Hepatic stellate cell (primary cell): ENCODE measurements around the gene GTPBP3.
A peak's percentile ranks its signal among the peaks of the same experiment; 100 is the strongest.
"Not testable (repeated sequence)": the region's sequence is repeated elsewhere in the genome, so short reads cannot be mapped to it uniquely, and the experiment has no call there.

Experiments used
- DNase-seq: peaks from one replicate; pipeline ENCODE4 v3.0.0; 2011; ENCODE audit warnings: low spot score

Gene GTPBP3, protein sequence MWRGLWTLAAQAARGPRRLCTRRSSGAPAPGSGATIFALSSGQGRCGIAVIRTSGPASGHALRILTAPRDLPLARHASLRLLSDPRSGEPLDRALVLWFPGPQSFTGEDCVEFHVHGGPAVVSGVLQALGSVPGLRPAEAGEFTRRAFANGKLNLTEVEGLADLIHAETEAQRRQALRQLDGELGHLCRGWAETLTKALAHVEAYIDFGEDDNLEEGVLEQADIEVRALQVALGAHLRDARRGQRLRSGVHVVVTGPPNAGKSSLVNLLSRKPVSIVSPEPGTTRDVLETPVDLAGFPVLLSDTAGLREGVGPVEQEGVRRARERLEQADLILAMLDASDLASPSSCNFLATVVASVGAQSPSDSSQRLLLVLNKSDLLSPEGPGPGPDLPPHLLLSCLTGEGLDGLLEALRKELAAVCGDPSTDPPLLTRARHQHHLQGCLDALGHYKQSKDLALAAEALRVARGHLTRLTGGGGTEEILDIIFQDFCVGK

DNA sequence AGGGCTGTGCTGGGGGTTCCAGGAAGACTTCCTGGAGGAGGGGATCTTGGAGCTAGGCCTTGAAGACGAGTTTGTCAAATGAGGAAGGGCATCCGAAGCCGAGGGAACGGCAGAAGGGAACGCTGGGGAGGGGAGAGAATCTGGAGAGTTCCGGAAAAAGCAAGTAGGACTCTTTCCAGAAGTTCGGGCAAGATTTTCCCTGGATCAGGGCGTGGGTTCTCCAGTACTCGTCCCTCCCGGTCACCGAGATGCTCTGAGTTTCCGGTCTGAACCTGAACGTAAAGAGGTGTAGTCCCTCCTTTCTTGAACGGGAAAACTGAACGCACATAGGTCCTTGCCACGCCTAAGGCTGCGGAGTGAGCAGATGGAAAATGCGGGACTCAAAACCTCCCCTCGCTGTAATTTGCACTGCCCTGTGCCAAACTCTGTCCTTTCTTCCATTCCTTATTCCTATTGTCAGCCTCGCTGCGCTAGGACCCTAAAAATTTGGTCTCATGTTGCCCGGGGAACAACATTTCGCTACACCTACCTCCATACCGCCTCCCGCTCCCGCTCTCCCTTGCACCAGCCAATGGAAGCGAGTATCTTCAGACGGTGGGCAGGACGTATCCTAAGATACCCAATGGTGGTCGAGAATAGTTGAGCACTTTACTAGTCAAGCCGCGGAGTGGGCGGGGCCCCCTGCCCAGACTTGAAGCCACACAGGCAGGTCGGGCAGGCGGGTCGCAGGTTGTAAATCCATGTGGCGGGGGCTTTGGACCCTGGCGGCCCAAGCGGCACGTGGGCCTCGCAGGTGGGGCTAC, at the start of gene GTPBP3:
GTPBP3 (plus strand) TSS at position 682 of the 803 bp plus-strand sequence; CDS start at position 741, 59 bp downstream.
- peak; percentile 99 for DNase-seq

DNA sequence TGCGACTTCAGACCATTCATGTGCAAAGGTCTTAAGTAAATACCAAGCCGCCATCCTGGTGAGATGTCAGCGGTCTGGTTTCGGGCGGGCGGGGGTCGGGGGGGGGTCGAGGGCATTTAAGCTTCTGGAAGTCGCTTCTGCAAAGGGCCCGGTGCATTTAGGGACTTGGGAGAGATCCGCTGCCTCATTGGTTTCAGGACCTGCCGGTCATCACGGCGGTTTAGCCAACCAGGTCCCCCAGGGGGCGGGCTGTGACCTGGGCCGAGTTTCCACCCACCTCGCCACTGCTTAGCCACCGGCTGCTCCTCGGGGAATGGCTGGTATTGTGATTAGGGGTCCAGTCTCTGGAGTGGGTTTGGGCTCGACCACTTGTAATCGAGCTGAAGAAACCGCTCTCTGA, 47.9 kb upstream of the GTPBP3 start:
- peak; percentile 99 for DNase-seq

DNA sequence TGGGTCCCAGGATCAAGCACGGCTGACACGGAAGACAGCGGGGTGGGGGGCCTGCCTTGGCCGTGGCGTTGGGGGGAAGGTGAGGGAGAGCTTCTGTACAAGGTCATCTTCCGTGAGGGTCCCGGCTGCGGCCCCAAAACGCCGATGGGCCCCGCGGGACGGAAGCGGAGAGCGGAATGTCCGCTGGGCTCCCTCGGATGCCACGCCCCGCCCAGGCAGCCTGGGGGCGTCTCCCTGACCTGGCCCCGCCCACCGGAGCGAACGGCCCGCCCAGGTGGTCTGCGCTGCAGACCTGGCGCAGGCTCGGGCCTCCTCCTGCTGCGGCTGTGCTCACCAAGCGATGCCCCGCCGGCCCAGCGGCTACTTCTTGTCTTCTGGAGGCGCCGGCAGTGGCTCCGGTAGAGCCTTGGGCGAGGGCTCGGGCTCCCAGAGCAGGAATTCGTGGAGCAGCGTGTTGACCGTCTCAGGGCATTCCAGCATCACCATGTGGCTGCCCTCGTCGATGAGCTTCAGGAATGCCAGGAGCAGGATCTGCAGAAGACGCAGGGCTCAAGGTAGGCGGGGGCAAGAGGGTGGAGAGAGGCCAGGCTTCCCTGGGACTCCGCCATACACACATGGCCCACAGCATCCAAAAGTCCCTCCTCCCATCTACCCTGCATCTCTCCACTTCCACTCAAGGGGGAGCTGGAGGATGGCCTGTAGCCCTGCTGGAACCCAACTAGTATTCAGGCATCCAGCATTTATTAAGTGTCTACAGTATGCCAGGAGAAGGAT, 44.9 kb upstream of the GTPBP3 start:
- DNase-seq = peak; percentile 97

DNA sequence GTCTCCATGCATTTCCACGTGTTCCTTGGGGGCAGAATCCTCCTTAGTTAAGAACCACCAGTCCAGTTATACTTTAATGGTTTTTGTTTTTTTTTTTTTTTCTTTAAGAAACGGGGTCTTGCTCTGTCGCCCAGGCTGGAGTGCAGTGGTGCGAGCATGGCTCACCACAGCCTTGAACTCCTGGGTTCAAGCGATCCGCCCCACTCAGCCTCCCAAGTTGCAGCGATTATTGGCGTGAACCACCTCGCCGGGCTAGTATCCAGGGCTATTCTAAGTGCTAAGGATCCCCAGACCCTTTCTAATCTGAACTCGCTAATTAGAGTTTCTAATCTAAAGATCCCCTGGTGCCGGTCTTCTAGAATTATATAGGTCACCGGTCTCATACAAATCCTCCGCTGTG, 43.7 kb upstream of the GTPBP3 start:
- DNase-seq = no peak

DNA sequence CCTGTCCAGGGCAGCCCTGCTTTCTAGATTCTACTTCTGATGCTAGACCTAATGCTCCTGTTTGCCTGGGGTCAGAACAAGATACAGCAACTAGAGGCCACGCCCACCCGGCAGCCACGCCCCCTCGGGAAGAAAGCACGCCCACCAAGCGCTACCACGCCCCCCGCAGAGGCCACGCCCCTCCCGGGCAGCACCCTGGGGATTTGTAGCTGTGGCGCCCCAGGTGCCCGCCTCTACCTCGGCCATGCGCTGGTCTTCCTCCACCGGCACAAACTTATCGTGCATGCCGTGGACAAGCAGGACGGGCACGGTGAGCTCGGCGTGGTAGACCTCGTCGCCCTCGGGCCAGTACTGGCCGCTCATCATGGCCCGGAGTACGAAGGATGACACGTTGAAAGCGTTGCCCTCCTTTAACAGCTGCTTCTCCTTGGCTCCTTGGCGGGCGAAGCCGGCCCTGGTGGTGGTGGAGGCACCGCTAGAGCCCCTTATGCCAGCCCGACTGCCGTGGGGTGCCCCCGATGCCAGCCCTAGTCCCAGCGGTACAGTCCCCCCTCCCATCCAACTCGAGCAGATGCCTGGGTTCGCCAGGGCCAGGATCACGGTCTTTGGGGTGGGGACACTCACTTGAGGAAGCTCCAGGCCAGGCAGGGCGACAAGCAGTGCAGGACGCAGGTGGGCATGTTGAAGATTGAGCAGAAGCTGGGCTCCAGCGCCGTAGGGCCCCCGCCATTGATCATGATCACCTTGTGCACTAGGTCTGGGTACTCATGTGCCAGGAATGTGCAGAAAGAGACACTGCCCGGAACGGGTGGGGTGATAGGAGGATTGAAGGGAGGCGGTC, 43.1 kb upstream of the GTPBP3 start:
- no peak for DNase-seq

DNA sequence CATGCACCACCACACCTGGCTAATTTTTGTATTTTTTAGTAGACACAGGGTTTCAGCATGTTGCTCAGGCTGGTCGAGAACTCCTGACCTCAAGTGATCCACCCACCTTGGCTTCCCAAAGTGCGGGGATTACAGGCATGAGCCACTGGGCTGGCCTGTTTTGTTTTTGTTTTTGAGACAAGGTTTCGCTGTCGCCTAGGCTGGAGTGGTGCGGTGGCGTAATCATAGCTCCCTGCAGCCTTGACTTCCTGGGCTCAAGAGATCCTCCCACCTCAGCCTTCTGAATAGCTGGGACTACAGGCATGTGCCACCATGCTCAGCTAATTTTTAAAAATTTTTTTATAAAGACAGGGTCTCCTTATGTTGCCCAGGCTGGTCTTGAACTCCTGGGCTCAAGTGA, 41.8 kb upstream of the GTPBP3 start:
- not testable (repeated sequence) for DNase-seq

DNA sequence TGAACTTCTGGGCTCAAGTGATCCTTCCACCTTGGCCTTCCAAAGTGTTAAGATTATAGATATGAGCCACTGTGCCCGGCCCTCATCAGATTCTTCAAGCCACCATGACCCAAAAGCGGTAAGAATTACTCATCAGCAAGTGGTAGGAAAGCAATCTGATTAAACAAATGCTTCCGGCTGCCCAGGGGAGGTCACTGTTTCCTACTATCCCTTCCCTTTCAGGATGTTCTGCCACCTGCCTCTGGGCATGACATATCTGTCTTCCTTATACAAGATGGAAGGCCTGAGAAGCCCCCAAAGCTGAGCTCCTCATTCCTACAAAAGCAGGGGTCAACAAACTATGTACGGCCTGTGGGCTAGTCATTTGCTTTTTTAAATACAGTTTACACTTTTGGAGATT, 41.1 kb upstream of the GTPBP3 start:
- DNase-seq = peak; percentile 49

DNA sequence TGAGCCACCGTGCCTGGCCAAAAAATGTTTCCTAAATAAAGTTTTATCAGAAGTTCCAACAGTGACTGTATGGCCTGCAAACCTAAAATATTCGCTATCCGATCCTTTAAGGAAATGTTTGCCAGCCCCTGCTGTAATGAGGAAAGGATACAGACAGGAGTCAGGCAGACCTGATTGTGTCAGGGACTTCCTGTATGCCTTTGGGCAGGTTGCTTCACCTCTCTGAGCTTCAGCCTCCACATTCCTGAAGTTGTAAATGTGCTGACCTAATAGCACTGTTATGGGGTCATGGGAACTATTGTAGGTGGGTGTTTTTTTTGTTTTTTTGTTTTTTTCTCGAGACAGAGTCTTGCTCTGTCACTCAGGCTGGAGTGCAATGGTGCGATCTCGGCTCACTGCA, 40.4 kb upstream of the GTPBP3 start:
- DNase-seq = no peak

DNA sequence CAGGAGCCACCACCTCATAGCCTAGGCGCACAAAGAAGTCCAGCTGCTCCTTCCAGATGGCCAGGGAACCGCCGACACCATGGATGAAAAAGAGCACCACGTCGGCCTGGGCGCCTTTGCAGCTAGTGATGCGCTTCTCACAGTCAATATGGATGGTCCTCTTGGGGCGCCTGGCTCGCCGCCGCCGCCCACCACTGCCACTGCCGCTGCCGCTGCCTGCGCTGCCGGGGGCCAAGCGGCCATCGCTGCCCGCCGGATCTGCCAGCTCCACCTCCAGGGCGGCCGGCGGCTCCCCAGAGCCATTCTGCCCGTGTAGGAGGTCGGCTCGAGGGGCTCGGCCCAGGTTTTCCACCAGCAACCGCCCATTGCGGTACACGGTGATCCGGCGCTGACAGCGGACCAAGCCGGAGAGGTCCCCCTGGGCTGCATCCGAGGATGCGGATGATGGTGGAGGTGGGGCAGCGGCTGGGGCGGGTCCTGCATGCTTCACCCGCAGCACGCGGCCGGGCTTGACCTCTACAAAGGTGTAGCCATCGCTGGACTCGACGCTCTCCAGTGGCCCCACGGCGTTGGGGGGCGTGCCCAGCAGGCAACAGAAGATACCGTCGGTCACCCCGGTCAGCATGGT, 36.2 kb upstream of the GTPBP3 start:
- DNase-seq = no peak

DNA sequence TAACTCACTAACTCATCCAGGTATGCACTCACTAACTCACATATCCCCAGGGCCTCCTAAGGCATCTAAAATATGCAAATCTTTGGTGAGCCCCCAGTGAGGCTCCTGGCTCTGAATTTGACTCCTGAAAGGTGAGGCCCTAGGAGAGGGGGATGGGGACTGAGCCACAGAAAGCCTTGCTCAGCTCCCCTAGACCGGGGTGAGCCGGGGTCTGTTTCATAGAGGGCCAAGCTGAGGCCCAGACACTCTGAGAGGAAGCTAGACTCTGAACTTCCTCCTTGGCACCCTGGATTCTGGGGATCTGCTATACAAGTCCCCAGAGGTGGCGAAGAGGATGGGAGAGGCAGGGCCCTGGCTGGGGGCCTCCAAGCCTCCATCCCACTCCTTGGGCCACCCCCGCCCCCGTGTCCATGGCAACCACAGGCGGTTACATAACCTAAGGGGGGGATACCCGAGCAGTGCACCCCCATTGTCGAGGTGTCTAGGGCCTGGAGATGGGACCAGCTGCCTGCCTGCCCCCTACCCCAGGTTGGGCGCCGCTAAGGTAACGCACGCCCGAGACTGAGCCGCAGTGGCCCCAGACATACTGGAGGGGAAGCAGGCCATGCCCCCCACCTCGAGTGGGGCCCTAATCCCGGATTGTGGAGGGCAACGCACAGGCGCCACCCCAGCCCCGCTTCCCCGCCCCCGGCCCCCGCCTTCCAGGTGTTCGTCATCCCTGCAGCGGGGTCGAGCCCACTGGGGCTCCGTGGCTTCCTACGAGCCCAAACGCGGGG, 34.8 kb upstream of the GTPBP3 start:
- no peak for DNase-seq

DNA sequence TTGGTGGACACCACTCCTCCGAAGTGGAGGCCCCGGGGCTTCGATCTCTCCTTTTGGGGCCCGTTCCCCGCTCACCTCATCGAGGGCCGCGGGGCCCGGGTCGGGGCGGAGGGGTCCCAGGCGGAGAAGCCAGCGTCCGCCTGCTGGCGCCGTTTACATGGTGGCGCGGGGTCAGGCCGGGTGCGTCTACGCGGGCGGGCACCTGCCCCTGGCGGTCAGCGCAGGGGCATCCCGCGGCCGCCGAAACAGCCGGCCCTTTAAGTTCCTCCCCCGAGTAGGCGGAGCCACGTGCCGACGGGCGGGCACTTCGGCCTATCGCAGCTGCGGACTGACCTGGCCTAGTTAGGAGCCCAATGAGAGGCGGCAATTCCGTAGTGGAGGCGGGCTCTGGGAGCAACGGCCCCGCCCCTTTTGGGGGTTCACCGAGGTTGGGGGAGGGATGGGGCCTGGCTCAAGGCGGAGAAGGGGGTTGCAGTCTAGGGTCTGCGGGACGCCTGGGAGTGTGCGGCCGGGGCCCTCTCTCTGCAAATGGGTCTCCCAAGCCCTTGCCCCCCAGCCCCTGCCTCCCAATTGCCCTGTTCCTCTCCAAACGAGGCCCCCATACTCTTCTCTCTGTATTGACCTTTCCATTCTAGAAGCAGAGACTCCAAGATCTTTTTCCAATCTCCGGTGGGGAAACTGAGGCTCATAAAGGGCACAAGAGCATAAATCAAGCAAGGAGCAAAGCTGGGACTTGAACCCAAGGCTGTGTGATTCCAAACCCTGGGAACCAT, 34.0 kb upstream of the GTPBP3 start, which contains the start of gene ABHD8:
ABHD8 (minus strand) TSS at position 259 of the 773 bp plus-strand sequence. CDS start 1,809 bp downstream, outside the sequence.
- DNase-seq = peak; percentile 99

DNA sequence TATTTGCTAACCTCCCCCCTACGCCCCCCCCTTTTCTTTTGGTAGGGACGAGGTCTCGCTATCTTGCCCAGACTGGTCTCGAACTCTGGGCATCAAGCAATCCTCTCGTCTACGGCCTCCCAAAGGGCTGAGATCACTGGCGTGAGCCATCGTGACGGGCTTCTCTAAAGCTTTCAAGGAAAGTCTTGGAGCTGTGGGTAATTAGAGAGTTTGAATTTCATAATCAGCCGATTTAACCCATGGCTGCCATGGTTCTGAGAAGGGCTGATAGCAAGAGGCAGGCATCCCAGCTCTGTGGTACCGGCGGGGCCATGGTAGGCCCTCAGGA, 33.4 kb upstream of the GTPBP3 start:
- DNase-seq = no peak

DNA sequence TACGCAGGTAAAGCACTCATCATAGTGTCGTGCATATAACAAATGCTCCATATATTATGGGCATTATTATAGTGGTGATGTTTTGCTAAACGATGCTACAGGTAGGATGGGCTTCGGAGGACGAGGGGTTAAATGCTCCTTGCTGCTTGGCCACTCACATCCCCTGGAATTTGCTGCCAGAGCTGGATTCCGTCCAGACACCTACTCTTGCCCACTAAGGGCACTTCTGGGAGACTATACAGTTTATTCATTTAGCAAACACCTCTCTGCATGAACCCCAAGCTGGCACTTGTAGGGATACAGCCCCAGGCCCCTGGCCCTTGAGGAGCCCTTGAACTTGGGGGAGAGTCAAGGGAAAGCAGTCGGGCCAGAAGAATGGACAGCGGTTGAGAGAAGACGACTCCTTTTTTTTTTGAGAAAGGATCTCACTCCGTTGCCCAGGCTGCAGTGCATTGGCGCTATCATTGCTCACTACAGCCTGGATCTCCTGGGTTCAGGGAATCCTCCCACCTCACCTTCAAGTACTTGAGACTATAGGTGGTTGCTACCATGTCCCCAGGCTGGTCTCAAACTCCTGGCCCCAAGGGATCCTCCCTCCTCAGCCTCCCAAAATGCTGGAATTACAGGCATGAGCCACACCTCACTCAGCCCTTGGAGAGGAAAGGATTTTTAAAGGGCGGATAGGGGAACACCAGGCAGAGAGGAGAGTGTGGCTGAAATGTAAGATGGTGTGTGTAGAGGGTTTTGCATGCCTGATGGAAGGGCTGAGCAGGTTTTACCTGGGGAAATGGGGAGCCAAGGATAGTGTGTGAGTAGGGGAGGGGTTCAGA, 32.8 kb upstream of the GTPBP3 start:
- no peak for DNase-seq

DNA sequence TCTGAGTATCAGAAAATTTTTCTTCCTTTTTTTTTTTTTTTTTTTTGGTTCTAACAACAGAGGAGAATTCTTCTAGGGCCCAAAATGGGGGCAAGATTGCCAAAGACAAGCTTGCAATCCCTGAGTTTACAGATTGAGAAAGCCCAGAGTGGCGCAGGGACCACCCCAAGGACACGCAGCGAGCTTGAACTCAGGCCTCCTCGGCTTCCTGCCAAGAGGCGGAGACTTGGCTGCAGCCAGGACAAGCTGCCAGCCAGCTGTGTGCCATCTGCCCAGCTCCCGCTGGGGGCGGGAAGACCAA, 32.2 kb upstream of the GTPBP3 start:
- no peak for DNase-seq

DNA sequence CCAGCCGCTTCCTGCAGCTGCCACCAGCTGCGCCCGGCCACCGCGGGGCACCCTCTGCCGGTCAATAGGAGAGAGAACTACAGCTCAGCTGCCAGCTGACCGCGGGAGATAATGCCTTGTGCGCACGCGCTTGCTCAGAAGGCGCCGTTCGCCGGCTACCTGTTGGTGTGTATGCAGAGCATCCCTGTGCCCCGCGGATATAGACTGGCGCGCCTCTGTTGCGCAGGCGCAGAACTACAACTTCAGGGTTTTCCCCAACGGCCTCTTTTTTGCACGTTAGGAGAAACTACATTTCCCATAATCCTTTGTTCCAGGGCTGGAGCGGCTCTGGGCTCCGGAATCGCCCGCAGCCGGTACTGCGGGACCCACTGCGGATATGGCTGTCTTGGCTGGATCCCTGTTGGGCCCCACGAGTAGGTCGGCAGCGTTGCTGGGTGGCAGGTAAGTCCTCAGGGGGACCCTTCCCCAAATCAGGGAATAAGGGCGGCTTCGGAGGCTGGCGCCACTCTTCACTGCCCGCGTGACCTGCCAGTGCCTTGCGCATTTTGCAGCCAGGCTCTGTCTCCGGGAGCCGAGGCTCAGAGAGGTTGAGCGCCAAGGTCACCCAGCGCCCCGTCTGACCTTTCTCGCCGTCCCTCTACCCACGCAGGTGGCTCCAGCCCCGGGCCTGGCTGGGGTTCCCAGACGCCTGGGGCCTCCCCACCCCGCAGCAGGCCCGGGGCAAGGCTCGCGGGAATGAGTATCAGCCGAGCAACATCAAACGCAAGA, 31.7 kb upstream of the GTPBP3 start, which contains the start of gene MRPL34:
MRPL34 (plus strand) TSS at position 356 of the 768 bp plus-strand sequence; CDS start at position 377, 21 bp downstream.
- DNase-seq = peak; percentile 93

DNA sequence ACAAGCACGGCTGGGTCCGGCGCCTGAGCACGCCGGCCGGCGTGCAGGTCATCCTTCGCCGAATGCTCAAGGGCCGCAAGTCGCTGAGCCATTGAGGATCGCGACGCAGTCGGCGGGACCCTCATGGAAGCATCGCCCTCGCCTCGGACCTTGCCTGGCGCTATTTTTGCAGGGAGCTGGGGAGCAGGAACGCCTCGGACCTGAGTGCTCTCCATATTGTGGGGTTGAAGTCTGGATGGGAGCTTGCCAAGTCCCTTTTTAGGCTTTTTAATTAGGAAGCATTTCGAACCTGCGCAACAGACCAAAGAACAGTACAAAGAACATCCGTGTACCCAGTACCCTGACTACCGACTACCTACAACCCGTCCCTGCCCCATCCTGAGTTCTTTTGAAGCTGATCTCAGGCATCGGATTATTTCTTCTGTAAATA, 31.1 kb upstream of the GTPBP3 start:
- DNase-seq = no peak

DNA sequence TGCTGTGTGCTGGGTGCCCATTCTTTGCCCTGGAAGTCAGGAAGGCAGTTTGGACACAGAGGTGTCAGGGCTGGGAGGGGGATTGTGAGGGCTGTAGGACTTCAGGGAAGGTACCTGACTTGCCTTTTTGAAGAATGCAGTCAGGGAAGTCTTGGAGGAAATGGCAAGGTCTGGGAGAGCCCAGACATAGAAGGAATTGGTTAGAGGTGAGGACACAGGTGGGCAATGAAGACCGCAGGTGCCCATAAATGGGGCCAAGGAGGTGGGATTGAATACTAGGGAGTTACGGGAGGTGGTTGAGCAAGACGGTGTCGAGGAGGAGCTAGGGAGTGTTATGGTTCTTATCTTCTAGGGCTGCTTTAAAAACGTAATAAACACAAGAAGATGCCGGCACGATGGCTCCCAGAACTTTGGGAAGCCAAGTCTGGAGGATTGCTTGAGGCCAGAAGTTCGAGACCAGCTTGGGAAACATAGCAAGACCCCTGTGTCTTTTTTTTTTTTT, 29.4 kb upstream of the GTPBP3 start:
- DNase-seq = no peak
